Osteocyte (in vitro differentiated cells): ENCODE measurements around the gene SBNO1. TPM values are rescaled to one million over a fixed set of nuclear protein-coding genes. Genes with fewer than 3 reads are reported as not detected.
A peak's percentile ranks its signal among the peaks of the same experiment; 100 is the strongest.
"Not testable (repeated sequence)": the region's sequence is repeated elsewhere in the genome, so short reads cannot be mapped to it uniquely, and the experiment has no call there.

Source experiments
- DNase-seq: peaks from one replicate; pipeline ENCODE4 v3.0.0; 2021; ENCODE audit warnings: mixed read lengths; ENCODE audit not compliant: unreplicated experiment; ENCODE audit errors: extremely low spot score
- H3K27ac Mint-ChIP-seq: one replicate; pipeline ENCODE4 v1.8.0; 2021; ENCODE audit warnings: mild to moderate bottlenecking, mixed read lengths; ENCODE audit not compliant: unreplicated experiment
- H3K27me3 Mint-ChIP-seq: one replicate; pipeline ENCODE4 v1.8.0; 2021; ENCODE audit warnings: mixed read lengths; ENCODE audit not compliant: unreplicated experiment
- H3K36me3 Mint-ChIP-seq: one replicate; pipeline ENCODE4 v1.8.0; 2021; ENCODE audit warnings: mixed read lengths; ENCODE audit not compliant: unreplicated experiment
- H3K4me1 Mint-ChIP-seq: one replicate; pipeline ENCODE4 v1.8.0; 2021; ENCODE audit warnings: mixed read lengths; ENCODE audit not compliant: unreplicated experiment
- H3K4me3 Mint-ChIP-seq: one replicate; pipeline ENCODE4 v1.8.0; 2021; ENCODE audit warnings: mild to moderate bottlenecking, moderate library complexity, mixed read lengths; ENCODE audit not compliant: unreplicated experiment
- H3K9me3 Mint-ChIP-seq: one replicate; pipeline ENCODE4 v1.8.0; 2021; ENCODE audit warnings: mixed read lengths; ENCODE audit not compliant: unreplicated experiment
- total RNA-seq: library from RNA; stranded (reverse); gene quantifications from 2 replicates; pipeline ENCODE4 v1.2.1, GENCODE V29; 2021
- TF ChIP-seq, protein P1 (sequence below): fragments of 200-600 bp; sonication (generic); IDR thresholded peaks from 2 replicates; pipeline ENCODE4 v1.5.0; 2021; ENCODE audit warnings: antibody characterized with exemption, mild to moderate bottlenecking, moderate library complexity

SBNO1 gene
- total RNA-seq, 1 donor from 2014 or later, result 36.0 TPM

DNA sequence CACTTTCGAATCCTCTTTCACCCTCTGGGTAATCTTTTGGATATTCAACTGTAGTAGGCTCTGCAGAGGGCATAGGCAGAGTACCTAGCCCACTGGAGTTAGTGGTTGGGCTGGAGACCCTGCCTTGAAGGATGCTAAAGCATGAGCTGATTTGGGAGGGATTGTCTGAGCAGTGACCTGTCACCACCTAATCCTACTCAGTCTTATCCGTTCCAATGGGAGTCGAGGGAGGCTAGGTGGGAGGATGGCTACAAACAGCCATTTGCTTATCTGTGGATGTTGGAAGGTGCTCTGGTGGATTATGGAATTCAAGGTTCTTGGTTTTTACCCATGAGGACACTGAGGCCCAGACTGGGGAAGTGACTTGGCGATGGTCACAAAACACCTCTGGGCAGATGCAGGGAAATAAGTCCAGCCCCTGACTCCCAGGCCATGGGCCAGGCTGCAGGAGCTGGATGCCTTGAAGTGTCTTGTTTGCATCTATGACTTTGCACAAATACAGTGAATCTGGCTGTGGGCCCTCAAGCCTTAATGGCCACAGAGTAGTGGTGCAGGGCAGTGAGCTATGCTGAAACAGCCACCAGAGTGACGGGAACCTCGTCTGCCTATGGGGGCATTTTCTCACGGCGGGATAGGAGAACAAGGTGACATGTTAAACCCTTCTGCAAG, 23.0 kb upstream of the SBNO1 start:
- peaks cover 35% of the 10 kb centered on the region for H3K4me1 Mint-ChIP-seq
- peaks cover 11% of the 10 kb centered on the region for H3K36me3 Mint-ChIP-seq
- H3K9me3 Mint-ChIP-seq, result no peaks in the 10 kb centered on the region
- H3K27ac Mint-ChIP-seq, result peak overlapping the region; percentile 90
- no peak for DNase-seq
- H3K4me3 Mint-ChIP-seq, result peak overlapping the region; percentile 78
- H3K27me3 Mint-ChIP-seq, result no peaks in the 10 kb centered on the region
- TF ChIP-seq, protein P1, sequence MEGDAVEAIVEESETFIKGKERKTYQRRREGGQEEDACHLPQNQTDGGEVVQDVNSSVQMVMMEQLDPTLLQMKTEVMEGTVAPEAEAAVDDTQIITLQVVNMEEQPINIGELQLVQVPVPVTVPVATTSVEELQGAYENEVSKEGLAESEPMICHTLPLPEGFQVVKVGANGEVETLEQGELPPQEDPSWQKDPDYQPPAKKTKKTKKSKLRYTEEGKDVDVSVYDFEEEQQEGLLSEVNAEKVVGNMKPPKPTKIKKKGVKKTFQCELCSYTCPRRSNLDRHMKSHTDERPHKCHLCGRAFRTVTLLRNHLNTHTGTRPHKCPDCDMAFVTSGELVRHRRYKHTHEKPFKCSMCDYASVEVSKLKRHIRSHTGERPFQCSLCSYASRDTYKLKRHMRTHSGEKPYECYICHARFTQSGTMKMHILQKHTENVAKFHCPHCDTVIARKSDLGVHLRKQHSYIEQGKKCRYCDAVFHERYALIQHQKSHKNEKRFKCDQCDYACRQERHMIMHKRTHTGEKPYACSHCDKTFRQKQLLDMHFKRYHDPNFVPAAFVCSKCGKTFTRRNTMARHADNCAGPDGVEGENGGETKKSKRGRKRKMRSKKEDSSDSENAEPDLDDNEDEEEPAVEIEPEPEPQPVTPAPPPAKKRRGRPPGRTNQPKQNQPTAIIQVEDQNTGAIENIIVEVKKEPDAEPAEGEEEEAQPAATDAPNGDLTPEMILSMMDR, result no peak

DNA sequence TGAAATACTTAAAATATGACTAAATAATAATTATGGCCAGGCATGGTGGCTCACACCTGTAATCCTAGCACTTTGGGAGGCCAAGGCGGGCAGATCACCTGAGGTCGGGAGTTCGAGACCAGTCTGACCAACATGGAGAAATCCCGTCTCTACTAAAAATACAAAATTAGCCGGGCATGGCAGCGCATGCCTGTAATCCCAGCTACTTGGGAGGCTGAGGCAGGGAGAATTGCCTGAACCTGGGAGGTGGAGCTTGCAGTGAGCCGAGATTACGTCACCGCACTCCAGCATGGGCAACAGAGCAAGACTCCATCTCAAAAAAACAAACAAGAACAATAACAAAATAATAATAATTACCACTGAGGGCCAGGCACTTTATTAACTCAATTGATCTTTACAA, 20.9 kb upstream of the SBNO1 start:
- not testable (repeated sequence) for H3K9me3 Mint-ChIP-seq, H3K36me3 Mint-ChIP-seq, H3K4me3 Mint-ChIP-seq, H3K27me3 Mint-ChIP-seq, DNase-seq
- H3K27ac Mint-ChIP-seq, result peak overlapping the region; percentile 86
- H3K4me1 Mint-ChIP-seq, result peaks cover 32% of the 10 kb centered on the region

DNA sequence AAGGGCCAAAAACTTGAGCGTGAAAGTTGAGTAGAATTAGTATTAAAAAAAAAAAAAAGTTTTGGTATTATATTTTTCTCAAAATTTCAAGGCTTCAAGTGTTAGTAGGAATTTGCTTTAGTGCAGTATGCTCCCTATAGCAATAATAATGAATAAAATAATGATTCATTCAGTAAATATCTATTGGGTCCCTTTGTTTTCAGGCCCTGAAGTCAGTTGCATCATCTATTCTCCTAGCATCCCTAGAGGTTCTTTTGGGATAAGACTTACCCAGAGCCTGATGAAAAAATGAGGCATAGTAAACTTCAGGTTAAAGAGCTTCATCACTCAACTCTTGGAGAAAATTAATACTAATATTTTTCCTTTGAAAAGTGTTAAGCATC, 20.3 kb upstream of the SBNO1 start:
- peak overlapping the region; percentile 86 for H3K27ac Mint-ChIP-seq
- H3K9me3 Mint-ChIP-seq, result no peaks in the 10 kb centered on the region
- no peak for DNase-seq
- no peaks in the 10 kb centered on the region for H3K36me3 Mint-ChIP-seq
- H3K4me3 Mint-ChIP-seq, result peak overlapping the region; percentile 79
- peaks cover 27% of the 10 kb centered on the region for H3K4me1 Mint-ChIP-seq
- TF ChIP-seq, protein P1, result no peak
- H3K27me3 Mint-ChIP-seq, result no peaks in the 10 kb centered on the region

DNA sequence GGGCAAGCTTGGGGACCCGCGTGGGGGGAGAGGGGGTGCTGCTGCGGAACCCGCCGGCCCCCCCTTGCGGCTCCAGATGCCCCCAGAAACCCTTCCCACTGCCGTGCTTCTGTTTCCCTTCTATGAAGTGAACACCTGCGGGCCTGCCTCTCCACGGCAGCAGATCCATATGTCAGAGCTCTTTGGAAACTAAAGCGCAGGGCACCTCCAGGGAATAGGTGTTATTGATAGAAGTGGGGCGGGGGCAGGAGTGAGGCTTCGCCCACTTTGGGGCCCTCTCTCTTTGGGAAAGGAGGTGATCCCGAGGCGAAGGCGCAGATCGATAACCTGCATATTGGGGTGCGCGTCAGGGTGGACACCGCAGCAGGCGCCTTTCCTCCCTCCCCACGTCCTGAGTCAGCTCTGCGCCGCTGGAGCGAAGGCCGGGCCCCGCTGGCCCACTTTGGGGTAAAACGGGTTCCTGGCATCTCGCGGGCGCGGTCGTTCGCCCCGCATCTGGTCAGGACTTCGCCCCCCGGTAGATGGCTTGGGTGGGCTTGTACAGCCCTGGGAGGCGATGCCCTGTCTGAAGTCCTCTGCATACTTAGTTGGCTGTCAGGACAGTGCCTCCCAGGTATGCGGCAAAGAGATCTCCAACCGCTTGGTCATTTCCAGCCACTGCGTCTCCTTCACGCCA, 19.8 kb upstream of the SBNO1 start:
- TF ChIP-seq, protein P1, result no peak
- Mint-ChIP-seq H3K36me3 (no peaks in the 10 kb centered on the region), H3K4me3 (peak overlapping the region; percentile 79), H3K27ac (peak overlapping the region; percentile 87), H3K9me3 (no peaks in the 10 kb centered on the region), H3K4me1 (peaks cover 25% of the 10 kb centered on the region), H3K27me3 (no peaks in the 10 kb centered on the region)
- no peak for DNase-seq

DNA sequence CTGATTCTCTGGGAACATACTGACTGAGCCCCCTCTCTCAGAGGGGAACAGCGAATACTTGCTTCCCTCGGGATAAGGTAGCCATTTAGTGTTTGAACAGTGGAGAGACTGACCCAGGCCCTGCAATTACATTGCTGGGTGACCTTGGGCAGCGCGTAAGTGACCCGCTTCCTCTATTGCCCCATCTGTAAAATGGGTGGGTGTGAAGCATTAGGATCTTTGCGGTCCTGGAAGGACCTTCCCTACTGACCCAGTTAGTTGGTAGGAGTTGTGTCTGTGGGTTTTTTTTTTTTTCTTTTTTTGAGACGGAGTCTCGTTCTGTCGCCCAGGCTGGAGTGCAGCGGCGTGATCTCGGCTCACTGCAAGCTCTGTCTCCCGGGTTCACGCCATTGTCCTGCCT, 18.0 kb upstream of the SBNO1 start:
- Mint-ChIP-seq H3K4me3 (peak overlapping the region; percentile 59), H3K27me3 (no peaks in the 10 kb centered on the region), H3K9me3 (no peaks in the 10 kb centered on the region), H3K27ac (no peak overlapping the region), H3K4me1 (peaks cover 18% of the 10 kb centered on the region), H3K36me3 (no peaks in the 10 kb centered on the region)
- no peak for DNase-seq
- TF ChIP-seq, protein P1, result no peak
